ENCODE measurements around the gene PPIG.

Gene PPIG

GRCh38 chr2:169640104-169640503, 56.0 kb downstream of the PPIG start (continued):
- TF ChIP-seq ZNF248 (tag by site-specific recombination; IDR thresholded peaks at IDR 0.05) = no peak
- TF ChIP-seq ELK4 (IDR thresholded peaks at IDR 0.05; ENCODE audit: borderline replicate concordance, low read depth, low read length) = no peak
- TF ChIP-seq, protein P1, sequence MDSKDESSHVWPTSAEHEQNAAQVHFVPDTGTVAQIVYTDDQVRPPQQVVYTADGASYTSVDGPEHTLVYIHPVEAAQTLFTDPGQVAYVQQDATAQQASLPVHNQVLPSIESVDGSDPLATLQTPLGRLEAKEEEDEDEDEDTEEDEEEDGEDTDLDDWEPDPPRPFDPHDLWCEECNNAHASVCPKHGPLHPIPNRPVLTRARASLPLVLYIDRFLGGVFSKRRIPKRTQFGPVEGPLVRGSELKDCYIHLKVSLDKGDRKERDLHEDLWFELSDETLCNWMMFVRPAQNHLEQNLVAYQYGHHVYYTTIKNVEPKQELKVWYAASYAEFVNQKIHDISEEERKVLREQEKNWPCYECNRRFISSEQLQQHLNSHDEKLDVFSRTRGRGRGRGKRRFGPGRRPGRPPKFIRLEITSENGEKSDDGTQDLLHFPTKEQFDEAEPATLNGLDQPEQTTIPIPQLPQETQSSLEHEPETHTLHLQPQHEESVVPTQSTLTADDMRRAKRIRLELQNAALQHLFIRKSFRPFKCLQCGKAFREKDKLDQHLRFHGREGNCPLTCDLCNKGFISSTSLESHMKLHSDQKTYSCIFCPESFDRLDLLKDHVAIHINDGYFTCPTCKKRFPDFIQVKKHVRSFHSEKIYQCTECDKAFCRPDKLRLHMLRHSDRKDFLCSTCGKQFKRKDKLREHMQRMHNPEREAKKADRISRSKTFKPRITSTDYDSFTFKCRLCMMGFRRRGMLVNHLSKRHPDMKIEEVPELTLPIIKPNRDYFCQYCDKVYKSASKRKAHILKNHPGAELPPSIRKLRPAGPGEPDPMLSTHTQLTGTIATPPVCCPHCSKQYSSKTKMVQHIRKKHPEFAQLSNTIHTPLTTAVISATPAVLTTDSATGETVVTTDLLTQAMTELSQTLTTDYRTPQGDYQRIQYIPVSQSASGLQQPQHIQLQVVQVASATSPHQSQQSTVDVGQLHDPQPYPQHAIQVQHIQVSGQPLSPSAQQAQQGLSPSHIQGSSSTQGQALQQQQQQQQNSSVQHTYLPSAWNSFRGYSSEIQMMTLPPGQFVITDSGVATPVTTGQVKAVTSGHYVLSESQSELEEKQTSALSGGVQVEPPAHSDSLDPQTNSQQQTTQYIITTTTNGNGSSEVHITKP (tag by site-specific recombination; IDR thresholded peaks at IDR 0.05) = no peak
- no peak for TF ChIP-seq ZNF121 (tag by site-specific recombination; IDR thresholded peaks at IDR 0.05)
- no peak for TF ChIP-seq KLF16 (tag by site-specific recombination; IDR thresholded peaks at IDR 0.05)
- TF ChIP-seq, protein P2, sequence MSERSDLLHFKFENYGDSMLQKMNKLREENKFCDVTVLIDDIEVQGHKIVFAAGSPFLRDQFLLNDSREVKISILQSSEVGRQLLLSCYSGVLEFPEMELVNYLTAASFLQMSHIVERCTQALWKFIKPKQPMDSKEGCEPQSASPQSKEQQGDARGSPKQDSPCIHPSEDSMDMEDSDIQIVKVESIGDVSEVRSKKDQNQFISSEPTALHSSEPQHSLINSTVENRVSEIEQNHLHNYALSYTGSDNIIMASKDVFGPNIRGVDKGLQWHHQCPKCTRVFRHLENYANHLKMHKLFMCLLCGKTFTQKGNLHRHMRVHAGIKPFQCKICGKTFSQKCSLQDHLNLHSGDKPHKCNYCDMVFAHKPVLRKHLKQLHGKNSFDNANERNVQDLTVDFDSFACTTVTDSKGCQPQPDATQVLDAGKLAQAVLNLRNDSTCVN (tag by site-specific recombination; optimal IDR thresholded peaks at IDR 0.05) = no peak

GRCh38 chr2:169641464-169641863, 57.3 kb downstream of the PPIG start:
- Histone ChIP-seq H3K36me3 (ENCODE audit: control insufficient read depth in 2 of 2, insufficient read depth in 1 of 2, low read length in 2 of 2) (peaks cover 13% of the 10 kb centered on the region in 2 experiments), H3K9me3 (ENCODE audit: control insufficient read depth, insufficient read depth, low read depth, low read length) (no peaks in the 10 kb centered on the region), H3K27ac (ENCODE audit: extremely low read depth, low read depth, low read length) (no peak overlapping the region), H3K4me3 (ENCODE audit: low read depth, low read length) (no peak overlapping the region), H3K4me1 (ENCODE audit: control insufficient read depth, insufficient read depth, low read length) (no peaks in the 10 kb centered on the region)
- no peak for TF ChIP-seq KLF10 (tag by site-specific recombination; IDR thresholded peaks at IDR 0.05)
- no peak for TF ChIP-seq YY2 (tag by site-specific recombination; IDR thresholded peaks at IDR 0.05)
- no peak for TF ChIP-seq ZNF571 (tag by site-specific recombination; IDR thresholded peaks at IDR 0.05)
- no peak for TF ChIP-seq ZNF366 (tag by site-specific recombination; conservative IDR thresholded peaks at IDR 0.05)
- TF ChIP-seq ZNF654 (tag by site-specific recombination; IDR thresholded peaks at IDR 0.05; ENCODE audit: low read depth) = no peak
- no peak for TF ChIP-seq ZBTB8A (tag by site-specific recombination; IDR thresholded peaks at IDR 0.05)
- no peak for TF ChIP-seq FEZF1 (tag by site-specific recombination; IDR thresholded peaks at IDR 0.05)
- no peak for TF ChIP-seq ZNF747 (tag by site-specific recombination; IDR thresholded peaks at IDR 0.05)
- no peak for TF ChIP-seq SP3 (tag by site-specific recombination; IDR thresholded peaks at IDR 0.05)
- TF ChIP-seq ZNF174 (tag by site-specific recombination; IDR thresholded peaks at IDR 0.05) = no peak
- CTCF ChIA-PET = interaction anchor here (0.6 kb wide), 1 partner anchor 236 kb away, joined by 4 read pairs; no protein-coding TSS in a partner anchor
- POLR2A ChIA-PET = no interaction called here

DNA sequence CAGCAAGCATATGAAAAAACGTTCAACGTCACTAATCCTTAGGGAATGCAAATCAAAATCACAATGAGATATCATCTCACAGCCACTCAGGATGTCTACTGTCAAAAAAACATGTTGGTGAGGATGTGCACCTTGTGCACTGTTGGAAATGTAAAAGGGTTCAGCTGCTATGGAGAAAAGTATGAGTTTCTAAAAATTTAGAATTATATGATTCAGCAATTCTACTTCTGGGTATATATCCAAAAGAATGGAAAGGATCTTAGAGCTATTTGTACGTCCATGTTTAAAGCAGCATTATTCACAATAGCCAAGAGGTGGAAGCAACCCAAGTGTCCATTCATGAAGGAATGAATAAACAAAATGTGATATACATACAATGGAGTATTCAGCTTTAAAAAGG, 60.0 kb downstream of the PPIG start:
- H3K4me3 ChIP-seq (ENCODE audit: low read depth, low read length) = no peak overlapping the region
- ChIA-PET POLR2A (no interaction called here), CTCF (no interaction called here)
- no peaks in the 10 kb centered on the region for H3K4me1 ChIP-seq (ENCODE audit: control insufficient read depth, insufficient read depth, low read length)
- no peaks in the 10 kb centered on the region for H3K36me3 ChIP-seq (ENCODE audit: control insufficient read depth in 2 of 2, insufficient read depth in 1 of 2, low read length in 2 of 2)
- H3K9me3 ChIP-seq (ENCODE audit: control insufficient read depth, insufficient read depth, low read depth, low read length) = no peaks in the 10 kb centered on the region
- no peak overlapping the region for H3K27ac ChIP-seq (ENCODE audit: extremely low read depth, low read depth, low read length)
- TF ChIP-seq ZNF341 (tag by site-specific recombination; IDR thresholded peaks at IDR 0.05; ENCODE audit: low read depth) (no peak), ZNF324 (tag by site-specific recombination; IDR thresholded peaks at IDR 0.05) (no peak)

Measured in HEK293 (cell line).